T-cell (primary cell): Measurements from ENCODE around the gene CSDE1. TPM values are rescaled to one million over a fixed set of nuclear protein-coding genes. Genes with fewer than 3 reads are reported as not detected.
A peak's percentile ranks its signal among the peaks of the same experiment; 100 is the strongest.
"Not testable (repeated sequence)": the region's sequence is repeated elsewhere in the genome, so short reads cannot be mapped to it uniquely, and the experiment has no call there.

Experiments
- ATAC-seq, 4 experiments: fragments of 200-7000 bp in 3 of 4; fragments of 150-1000 bp in 1 of 4; cut with Tn5 transposase; replicated peaks in 1 of 4; 1 replicate in 3 of 4; 2 replicates in 1 of 4; pipeline ENCODE4 v1.10.0; 2021; ENCODE audit warnings: moderate library complexity in 3 of 4, mild to moderate bottlenecking in 2 of 4, moderate number of reproducible peaks in 1 of 4
- CTCF ChIA-PET, 2 donors: fragments of 300-600 bp; sonication (Branson Sonifier 250); formaldehyde crosslinking; loops; one replicate each; lab custom pipeline; 2022; ENCODE audit warnings: antibody characterized with exemption in 2 of 2; lab: Charles Lee
- POLR2A ChIA-PET, 2 donors: fragments of 300-600 bp; sonication (Branson Sonifier 250); formaldehyde crosslinking; loops; one replicate each; lab custom pipeline; 2022; ENCODE audit warnings: antibody characterized with exemption in 2 of 2; lab: Charles Lee
- DNase-seq, 35 experiments: peaks; one replicate each; pipeline versions ENCODE4 v3.0.0 to v3.0.0-alpha.2; 2013 to 2023
- H3K27ac ChIP-seq: one replicate; pipeline ENCODE4 v1.5.1; 2013; ENCODE audit warnings: low read length
- H3K27me3 ChIP-seq, 2 experiments: replicated peaks in 1 of 2; 1 replicate in 1 of 2; 2 replicates in 1 of 2; pipeline versions ENCODE4 v1.6.1 to v1.7.0; 2013; ENCODE audit warnings: low read length in 1 of 2, mixed read lengths in 1 of 2; ENCODE audit not compliant: control insufficient read depth in 2 of 2, insufficient read depth in 2 of 2; ENCODE audit errors: extremely low read depth in 1 of 2
- H3K36me3 ChIP-seq, 2 donors: 1 replicate in 1 of 2; 2 replicates in 1 of 2; pipeline versions ENCODE4 v1.6.1 to v1.7.0; 2013; ENCODE audit warnings: low read length in 1 of 2; ENCODE audit not compliant: control insufficient read depth in 2 of 2, insufficient read depth in 1 of 2; ENCODE audit errors: extremely low read depth in 1 of 2
- H3K4me1 ChIP-seq, 2 experiments: 1 replicate in 1 of 2; 2 replicates in 1 of 2; pipeline versions ENCODE4 v1.6.1 to v1.7.0; 2013; ENCODE audit warnings: low read length in 2 of 2, mixed read lengths in 1 of 2; ENCODE audit not compliant: insufficient read depth in 2 of 2, control insufficient read depth in 1 of 2; ENCODE audit errors: extremely low read depth in 1 of 2
- H3K4me3 ChIP-seq, 2 donors: 1 replicate in 1 of 2; 2 replicates in 1 of 2; pipeline versions ENCODE4 v1.5.1 to v1.7.0; 2013; ENCODE audit warnings: mild to moderate bottlenecking in 2 of 2, low read length in 1 of 2, moderate library complexity in 1 of 2; ENCODE audit not compliant: control insufficient read depth in 1 of 2; ENCODE audit errors: extremely low read depth in 1 of 2
- H3K9me3 ChIP-seq: 2 replicates; pipeline ENCODE4 v1.7.0; 2013
- H3K27ac Mint-ChIP-seq, 2 donors: one replicate each; pipeline ENCODE4 v1.8.0; 2020 to 2021; ENCODE audit warnings: mild to moderate bottlenecking in 2 of 2, mixed read lengths in 2 of 2
- H3K27me3 Mint-ChIP-seq, 2 donors: one replicate each; pipeline ENCODE4 v1.8.0; 2021 to 2022; ENCODE audit warnings: mixed read lengths in 2 of 2
- H3K36me3 Mint-ChIP-seq: one replicate; pipeline ENCODE4 v1.8.0; 2021; ENCODE audit warnings: mixed read lengths
- H3K4me1 Mint-ChIP-seq, 3 donors: one replicate each; pipeline ENCODE4 v1.8.0; 2020 to 2022; ENCODE audit warnings: mixed read lengths in 3 of 3, mild to moderate bottlenecking in 1 of 3
- H3K4me3 Mint-ChIP-seq, 3 donors: one replicate each; pipeline ENCODE4 v1.8.0; 2020 to 2022; ENCODE audit warnings: mild to moderate bottlenecking in 3 of 3, mixed read lengths in 3 of 3, moderate library complexity in 3 of 3
- H3K9me3 Mint-ChIP-seq, 3 donors: one replicate each; pipeline ENCODE4 v1.8.0; 2020 to 2022; ENCODE audit warnings: mixed read lengths in 3 of 3
- WGBS: methylation state at CpG from one replicate; pipeline ENCODE4 v1.1.5; 2013; ENCODE audit warnings: missing lambda C conversion rate; ENCODE audit not compliant: insufficient coverage; 5-methylcytosine and 5-hydroxymethylcytosine counted together
- total RNA-seq, 35 experiments: library from RNA in 6 of 35; stranded (reverse) in 6 of 35; fragments of 120-200 nt in 1 of 35; gene quantifications; one replicate each; pipeline versions ENCODE4 v1.2.1 to v1.2.4 and lab custom pipeline; 2013 to 2026

Gene CSDE1
- total RNA-seq, 5 donors from 2014 or later (not counting 1 experiment from before 2014, with no cell fraction given), result 384 to 623 (median 411) TPM

DNA sequence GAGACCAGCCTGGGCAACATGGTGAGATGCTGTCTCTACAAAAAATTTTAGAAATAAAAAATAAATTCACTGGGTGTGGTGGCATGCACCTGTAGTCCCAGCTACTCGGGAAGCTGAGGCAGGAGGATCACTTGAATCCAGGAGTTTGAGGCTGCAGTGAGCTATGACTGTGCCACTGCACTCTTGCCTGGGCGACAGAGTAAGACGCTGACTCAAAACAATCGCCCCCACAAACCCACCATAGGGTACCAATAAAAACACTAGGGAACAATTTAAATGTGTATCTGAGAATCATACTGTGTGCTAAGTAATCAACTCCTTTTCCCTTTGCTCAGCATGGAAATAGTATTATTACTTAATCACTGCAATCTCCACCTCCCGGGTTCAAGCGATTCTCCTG lies 4.1 kb downstream of the CSDE1 start:
- peaks cover 38 to 68% of the 10 kb centered on the region in 2 experiments for H3K4me1 ChIP-seq

DNA sequence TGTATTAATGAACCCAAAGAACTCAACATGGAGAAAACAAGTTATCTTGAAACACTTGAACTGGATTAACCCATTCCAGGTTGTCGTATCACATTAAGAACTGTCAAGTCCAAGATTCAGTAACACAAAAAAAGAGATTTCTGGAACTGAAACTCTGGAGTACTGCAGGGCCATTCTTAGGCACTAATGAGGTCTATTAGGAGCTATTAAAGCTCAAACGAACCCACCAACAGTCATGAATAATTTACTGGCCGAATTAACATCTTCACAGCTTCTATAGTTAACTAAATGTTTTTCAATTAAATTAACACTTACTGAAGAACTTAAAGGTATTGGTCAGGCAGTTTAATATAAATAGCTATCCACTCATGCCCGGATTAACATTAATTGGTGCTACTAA lies 4.6 kb downstream of the CSDE1 start:
- no peak for ATAC-seq
- no peak for DNase-seq
- Mint-ChIP-seq H3K4me3 (peak overlapping the region in 1 of 3 donors; percentile 100), H3K36me3 (peaks cover 28% of the 10 kb centered on the region), H3K4me1 (peaks cover 90 to 97% (median 92%) of the 10 kb centered on the region in 3 donors), H3K9me3 (no peaks in the 10 kb centered on the region), H3K27me3 (no peaks in the 10 kb centered on the region), H3K27ac (peak overlapping the region in 1 of 2 donors; percentile 41)
- peaks cover 38 to 66% of the 10 kb centered on the region in 2 experiments for H3K4me1 ChIP-seq
- peaks cover 0 to 23% of the 10 kb centered on the region in 2 donors for H3K36me3 ChIP-seq
- no peaks in the 10 kb centered on the region for H3K27me3 ChIP-seq
- H3K9me3 ChIP-seq, result no peaks in the 10 kb centered on the region
- no peak overlapping the region for H3K27ac ChIP-seq
- CTCF ChIA-PET, result interaction anchor here in 1 of 2 donors (0.6 kb wide), 1 partner anchor 8 kb away, joined by 3 read pairs; no protein-coding TSS in a partner anchor
- POLR2A ChIA-PET, result interaction anchor here in 1 of 2 donors (0.5 kb wide), 2 partner anchors 32 to 219 kb away, joined by 6 to 7 read pairs; no protein-coding TSS in a partner anchor
- H3K4me3 ChIP-seq, result no peak overlapping the region
- 100% methylated on average over 1 of the region's 4 CpGs for WGBS

More for the DNA sequence above, 4.1 kb downstream of the CSDE1 start:
- DNase-seq, H3K27me3 Mint-ChIP-seq, ATAC-seq, H3K9me3 ChIP-seq, H3K27me3 ChIP-seq, H3K9me3 Mint-ChIP-seq, CTCF ChIA-PET, H3K27ac ChIP-seq: not testable (repeated sequence)
- Mint-ChIP-seq H3K36me3 (peaks cover 22% of the 10 kb centered on the region), H3K4me3 (peak overlapping the region; percentile 79 to 100 (median 99)), H3K27ac (peak overlapping the region; percentile 88 to 99), H3K4me1 (peaks cover 88 to 96% (median 91%) of the 10 kb centered on the region in 3 donors)
- peaks cover 0 to 18% of the 10 kb centered on the region in 2 donors for H3K36me3 ChIP-seq
- POLR2A ChIA-PET, result interaction anchor here in 1 of 2 donors (0.5 kb wide), 1 partner anchor 32 kb away, joined by 6 read pairs; no protein-coding TSS in a partner anchor
- peak overlapping the region in 1 of 2 donors; percentile 25 for H3K4me3 ChIP-seq
- WGBS, result 30% methylated on average over 1 of the region's 6 CpGs

DNA sequence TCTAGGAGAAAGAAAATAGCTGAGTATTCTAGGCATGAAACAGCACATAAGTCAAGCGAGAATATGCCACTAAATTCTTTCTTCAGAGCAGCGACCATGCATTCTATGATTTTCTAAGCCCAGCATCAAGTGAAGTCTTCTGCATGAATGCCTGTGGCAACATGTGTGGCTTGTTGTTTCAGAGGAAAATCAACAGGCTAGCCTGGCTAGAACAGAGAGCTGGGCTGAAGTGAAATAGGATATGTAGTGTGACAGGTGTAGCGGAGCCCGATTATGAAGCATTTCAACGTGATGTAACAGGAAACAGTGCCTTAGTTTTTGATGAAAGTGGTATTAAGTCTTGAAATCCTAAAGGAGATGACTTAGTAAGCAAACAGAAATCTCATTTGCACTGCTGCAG lies 7.0 kb downstream of the CSDE1 start:
- CTCF ChIA-PET, result interaction anchor here in 1 of 2 donors (0.7 to 1.2 kb wide), 2 partner anchors 31 to 1308 kb away, joined by 4 to 8 read pairs; no protein-coding TSS in a partner anchor
- Histone ChIP-seq H3K27me3 (no peaks in the 10 kb centered on the region), H3K36me3 (peaks cover 0 to 39% of the 10 kb centered on the region in 2 donors), H3K4me3 (no peak overlapping the region), H3K4me1 (peaks cover 33 to 58% of the 10 kb centered on the region in 2 experiments), H3K27ac (no peak overlapping the region), H3K9me3 (no peaks in the 10 kb centered on the region)
- H3K9me3 Mint-ChIP-seq, result no peaks in the 10 kb centered on the region
- H3K4me1 Mint-ChIP-seq, result peaks cover 92 to 100% (median 93%) of the 10 kb centered on the region in 3 donors
- POLR2A ChIA-PET, result interaction anchor here (0.5 to 0.7 kb wide), 3 partner anchors 12 to 963 kb away, joined by 5 read pairs; no protein-coding TSS in a partner anchor
- peak overlapping the region in 2 of 3 donors; percentile 25 to 100 for H3K4me3 Mint-ChIP-seq
- no peak overlapping the region for H3K27ac Mint-ChIP-seq
- WGBS, result 64% methylated on average over 5 of the region's 5 CpGs
- H3K36me3 Mint-ChIP-seq, result peaks cover 34% of the 10 kb centered on the region
- ATAC-seq (no peak), DNase-seq (no peak)
- H3K27me3 Mint-ChIP-seq, result no peaks in the 10 kb centered on the region

DNA sequence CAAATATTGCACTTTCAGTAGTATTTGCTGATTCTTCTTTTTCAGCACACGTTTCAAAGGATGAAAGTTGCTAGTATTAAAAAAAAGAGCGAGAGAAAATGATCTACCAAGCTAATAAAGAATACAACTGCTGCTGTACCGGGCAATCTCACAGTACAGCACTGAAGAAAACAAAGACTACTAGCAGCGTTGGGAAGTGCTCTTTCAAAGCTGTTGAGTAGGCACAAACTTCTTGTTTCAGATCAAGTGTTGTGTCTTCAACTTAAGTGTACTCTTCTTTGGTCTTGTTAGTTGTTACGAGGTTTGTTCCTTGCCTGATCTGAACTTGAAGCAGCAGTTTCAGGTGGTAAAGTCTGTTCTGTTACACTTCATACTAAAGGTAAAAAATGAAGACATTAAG lies 7.9 kb downstream of the CSDE1 start:
- 100% methylated on average over 1 of the region's 5 CpGs for WGBS
- ATAC-seq, result no peak
- H3K9me3 Mint-ChIP-seq, result no peaks in the 10 kb centered on the region
- Histone ChIP-seq H3K4me3 (no peak overlapping the region), H3K27me3 (no peaks in the 10 kb centered on the region), H3K9me3 (no peaks in the 10 kb centered on the region), H3K27ac (no peak overlapping the region), H3K4me1 (peaks cover 29 to 50% of the 10 kb centered on the region in 2 experiments), H3K36me3 (peaks cover 0 to 39% of the 10 kb centered on the region in 2 donors)
- POLR2A ChIA-PET, result interaction anchor here (0.6 to 1.4 kb wide), 2 partner anchors 12 to 31 kb away, joined by 3 read pairs; no protein-coding TSS in a partner anchor
- peaks cover 39% of the 10 kb centered on the region for H3K36me3 Mint-ChIP-seq
- H3K27me3 Mint-ChIP-seq, result no peaks in the 10 kb centered on the region
- CTCF ChIA-PET, result interaction anchor here in 1 of 2 donors (0.6 kb wide), 1 partner anchor 1704 kb away, joined by 3 read pairs; no protein-coding TSS in a partner anchor
- peak overlapping the region; percentile 15 to 29 for H3K27ac Mint-ChIP-seq
- H3K4me3 Mint-ChIP-seq, result peak overlapping the region; percentile 13 to 100 (median 22)
- DNase-seq, result no peak
- peaks cover 92 to 100% (median 92%) of the 10 kb centered on the region in 3 donors for H3K4me1 Mint-ChIP-seq

DNA sequence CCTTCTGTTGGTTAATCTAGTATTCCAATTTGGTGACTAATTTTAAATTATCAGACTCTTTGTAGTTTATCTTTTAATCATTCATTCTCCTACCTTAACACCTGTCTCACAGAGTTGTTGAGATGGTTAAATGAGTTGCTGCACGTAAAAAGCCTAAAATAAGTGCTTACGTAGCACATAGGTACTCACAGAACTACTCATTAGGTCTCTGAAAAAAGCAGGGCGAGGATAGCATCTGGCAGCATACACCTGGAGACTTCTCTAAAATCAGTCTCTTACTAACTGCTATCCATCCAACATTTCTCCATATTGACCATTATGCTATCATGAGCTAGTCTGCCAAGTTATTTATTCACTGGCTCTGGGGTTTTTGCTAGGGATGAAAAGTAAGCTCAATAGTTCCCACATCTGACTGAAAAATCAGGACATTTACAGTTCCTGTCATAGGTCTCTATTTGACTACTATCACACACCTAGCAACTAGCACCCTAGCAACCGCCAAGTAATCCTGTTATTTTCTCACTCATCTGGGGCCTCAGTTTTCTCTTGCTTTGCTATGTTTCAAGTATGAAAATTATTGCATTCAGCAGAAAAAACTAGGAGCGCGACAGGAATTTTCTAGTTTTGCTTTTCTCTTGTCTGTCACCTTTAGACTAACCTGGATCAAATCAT lies 11.2 kb downstream of the CSDE1 start:
- peak overlapping the region in 1 of 2 donors; percentile 32 for H3K27ac Mint-ChIP-seq
- ATAC-seq (no peak), DNase-seq (no peak)
- Histone ChIP-seq H3K4me3 (no peak overlapping the region), H3K27me3 (no peaks in the 10 kb centered on the region), H3K9me3 (no peaks in the 10 kb centered on the region), H3K36me3 (peaks cover 3 to 51% of the 10 kb centered on the region in 2 donors), H3K27ac (no peak overlapping the region), H3K4me1 (peaks cover 18 to 26% of the 10 kb centered on the region in 2 experiments)
- peak overlapping the region in 1 of 3 donors; percentile 25 for H3K4me3 Mint-ChIP-seq
- CTCF ChIA-PET, result no interaction called here
- peaks cover 87 to 97% (median 89%) of the 10 kb centered on the region in 3 donors for H3K4me1 Mint-ChIP-seq
- peaks cover 52% of the 10 kb centered on the region for H3K36me3 Mint-ChIP-seq
- POLR2A ChIA-PET, result interaction anchor here in 1 of 2 donors (1.3 kb wide), 1 partner anchor 10 kb away, joined by 3 read pairs; no protein-coding TSS in a partner anchor
- H3K9me3 Mint-ChIP-seq, result no peaks in the 10 kb centered on the region
- H3K27me3 Mint-ChIP-seq, result no peaks in the 10 kb centered on the region
- WGBS, result 100% methylated on average over 2 of the region's 6 CpGs

DNA sequence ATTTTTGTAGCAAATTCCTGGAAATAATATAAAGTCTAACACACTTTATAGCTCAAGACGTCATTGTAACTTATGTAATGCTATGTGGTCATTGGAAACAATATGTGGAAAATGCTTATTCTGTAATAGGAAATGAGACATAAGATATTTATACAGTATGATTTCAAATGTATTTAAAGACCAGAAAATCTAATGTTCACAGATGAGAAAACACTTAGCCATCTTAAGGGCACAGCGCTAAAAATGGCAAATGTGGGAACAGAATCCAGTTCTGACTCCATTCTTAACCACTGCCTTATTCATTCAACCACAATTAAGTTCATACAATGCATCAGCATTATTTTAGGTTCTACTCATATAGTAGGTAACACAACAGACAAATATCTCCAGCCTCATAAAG lies 12.5 kb downstream of the CSDE1 start:
- H3K4me3 Mint-ChIP-seq, result no peak overlapping the region
- no peak overlapping the region for H3K4me3 ChIP-seq
- H3K4me1 ChIP-seq, result peaks cover 15 to 17% of the 10 kb centered on the region in 2 experiments
- no peaks in the 10 kb centered on the region for H3K27me3 Mint-ChIP-seq
- H3K36me3 Mint-ChIP-seq, result peaks cover 55% of the 10 kb centered on the region
- ChIA-PET POLR2A (interaction anchor here (0.7 to 1.4 kb wide), 4 partner anchors 10 to 141 kb away, joined by 3 to 5 read pairs (median 4); no protein-coding TSS in a partner anchor), CTCF (interaction anchor here (0.6 to 1.1 kb wide), 4 partner anchors 8 to 399 kb away, joined by 3 read pairs; no protein-coding TSS in a partner anchor)
- H3K27me3 ChIP-seq, result no peaks in the 10 kb centered on the region
- H3K27ac ChIP-seq, result no peak overlapping the region
- DNase-seq (no peak), ATAC-seq (no peak)
- peak overlapping the region; percentile 48 to 61 for H3K27ac Mint-ChIP-seq
- no peaks in the 10 kb centered on the region for H3K9me3 ChIP-seq
- WGBS, result 80% methylated on average over 1 of the region's 2 CpGs
- peaks cover 3 to 55% of the 10 kb centered on the region in 2 donors for H3K36me3 ChIP-seq
- peaks cover 84 to 93% (median 89%) of the 10 kb centered on the region in 3 donors for H3K4me1 Mint-ChIP-seq
- H3K9me3 Mint-ChIP-seq, result no peaks in the 10 kb centered on the region
